Keratinocyte (primary cell): ENCODE data around the gene MAPK12. TPM values are rescaled to one million over a fixed set of nuclear protein-coding genes. Genes with fewer than 3 reads are reported as not detected.
A peak's percentile ranks its signal among the peaks of the same experiment; 100 is the strongest.

ENCODE experiments used
- DNase-seq: peaks from one replicate; pipeline ENCODE4 v3.0.0-alpha.2; 2011; ENCODE audit warnings: low read depth, missing footprints, low spot score
- FAIRE-seq: peaks from 2 replicates; lab custom pipeline; 2011; peaks lifted over from hg19 to GRCh38; lab: Jason Lieb, UNC
- H2AFZ ChIP-seq: 2 replicates; pipeline ENCODE4 v1.6.0; 2012; ENCODE audit warnings: low read length, control low read depth, inconsistent platforms; ENCODE audit not compliant: control insufficient read depth
- H3K27ac ChIP-seq: 2 replicates; pipeline ENCODE4 v1.5.1; 2011; ENCODE audit warnings: low read length; ENCODE audit not compliant: control insufficient read depth, insufficient read depth
- H3K27me3 ChIP-seq: 3 replicates; pipeline ENCODE4 v1.6.0; 2011; ENCODE audit warnings: low read length; ENCODE audit not compliant: control insufficient read depth, insufficient read depth; ENCODE audit errors: extremely low read depth
- H3K36me3 ChIP-seq, 2 experiments: 2 replicates in 1 of 2; 3 replicates in 1 of 2; pipeline ENCODE4 v1.5.1; 2011; ENCODE audit warnings: low read length in 2 of 2, mild to moderate bottlenecking in 1 of 2; ENCODE audit not compliant: control insufficient read depth in 2 of 2, insufficient read depth in 2 of 2; ENCODE audit errors: extremely low read depth in 1 of 2
- H3K4me1 ChIP-seq: 3 replicates; pipeline ENCODE4 v1.5.1; 2011; ENCODE audit warnings: low read length; ENCODE audit not compliant: control insufficient read depth, insufficient read depth; ENCODE audit errors: extremely low read depth
- H3K4me2 ChIP-seq: 3 replicates; pipeline ENCODE4 v1.6.0; 2011; ENCODE audit warnings: low read depth, low read length; ENCODE audit not compliant: control insufficient read depth, insufficient read depth; ENCODE audit errors: extremely low read depth
- H3K4me3 ChIP-seq, 3 experiments: fragments of 200-600 bp in 1 of 3; sonication (generic) in 1 of 3; 2 replicates in 2 of 3; 3 replicates in 1 of 3; pipeline ENCODE4 v1.5.1; 2011 to 2016; ENCODE audit warnings: low read length in 3 of 3, mild to moderate bottlenecking in 3 of 3, control low read depth in 2 of 3, inconsistent platforms in 1 of 3, low read depth in 1 of 3, mixed read lengths in 1 of 3, mixed run types in 1 of 3, moderate library complexity in 1 of 3; ENCODE audit not compliant: control insufficient read depth in 2 of 3, insufficient read depth in 2 of 3; ENCODE audit errors: extremely low read depth in 1 of 3
- H3K79me2 ChIP-seq: 2 replicates; pipeline ENCODE4 v1.6.0; 2012; ENCODE audit warnings: low read length; ENCODE audit not compliant: control insufficient read depth, insufficient read depth
- H3K9ac ChIP-seq: 3 replicates; pipeline ENCODE4 v1.6.0; 2011; ENCODE audit warnings: low read length; ENCODE audit not compliant: control insufficient read depth, insufficient read depth; ENCODE audit errors: extremely low read depth
- H3K9me1 ChIP-seq: 3 replicates; pipeline ENCODE4 v1.6.0; 2011; ENCODE audit warnings: low read length; ENCODE audit not compliant: control insufficient read depth, insufficient read depth; ENCODE audit errors: extremely low read depth
- H3K9me3 ChIP-seq: 2 replicates; pipeline ENCODE4 v1.5.1; 2012; ENCODE audit warnings: low read depth, low read length; ENCODE audit not compliant: control insufficient read depth
- H4K20me1 ChIP-seq: 3 replicates; pipeline ENCODE4 v1.6.0; 2011; ENCODE audit warnings: low read length; ENCODE audit not compliant: control insufficient read depth, insufficient read depth; ENCODE audit errors: extremely low read depth
- EZH2 ChIP-seq: IDR thresholded peaks from one replicate; pipeline ENCODE4 v1.6.1; 2012; ENCODE audit warnings: inconsistent platforms, mild to moderate bottlenecking, low read length, moderate library complexity
- dilution Hi-C: fragments of 300-500 bp; cut with MboI; formaldehyde crosslinking; loops from one replicate; pipeline ENCODE4 v1.7.0; 2020; ENCODE audit warnings: low sequenced_read_pairs; ENCODE audit not compliant: extremely low pct_ligation_motif_present
- polyA plus RNA-seq, 5 experiments: library from polyadenylated mRNA; depleted of rRNA in 3 of 5; stranded (reverse) in 3 of 5; stranded (forward) in 1 of 5; unstranded in 1 of 5; fragments of >200 nt; gene quantifications; 1 replicate in 1 of 5; 2 replicates in 3 of 5; 3 replicates in 1 of 5; pipeline versions ENCODE4 v1.2.1 to v1.2.3, GENCODE V29; 2011 to 2012; ENCODE audit warnings: missing spikeins in 2 of 5, low read depth in 1 of 5, low replicate concordance in 1 of 5
- TF ChIP-seq, protein P1 (sequence below), 3 experiments: IDR thresholded peaks in 1 of 3; conservative IDR thresholded peaks in 1 of 3; optimal IDR thresholded peaks in 1 of 3; 2 replicates in 2 of 3; 3 replicates in 1 of 3; pipeline versions ENCODE3 to v1.5.1; 2011; ENCODE audit warnings: low read length in 3 of 3, mild to moderate bottlenecking in 3 of 3, moderate library complexity in 2 of 3, control low read depth in 1 of 3, inconsistent platforms in 1 of 3; ENCODE audit not compliant: insufficient read depth in 2 of 3; ENCODE audit errors: extremely low read depth in 1 of 3

Gene MAPK12
- polyA plus RNA-seq, 1 donor (not counting 4 experiments of a cell fraction or from before 2014, with no cell fraction given), result 10.1 TPM

DNA sequence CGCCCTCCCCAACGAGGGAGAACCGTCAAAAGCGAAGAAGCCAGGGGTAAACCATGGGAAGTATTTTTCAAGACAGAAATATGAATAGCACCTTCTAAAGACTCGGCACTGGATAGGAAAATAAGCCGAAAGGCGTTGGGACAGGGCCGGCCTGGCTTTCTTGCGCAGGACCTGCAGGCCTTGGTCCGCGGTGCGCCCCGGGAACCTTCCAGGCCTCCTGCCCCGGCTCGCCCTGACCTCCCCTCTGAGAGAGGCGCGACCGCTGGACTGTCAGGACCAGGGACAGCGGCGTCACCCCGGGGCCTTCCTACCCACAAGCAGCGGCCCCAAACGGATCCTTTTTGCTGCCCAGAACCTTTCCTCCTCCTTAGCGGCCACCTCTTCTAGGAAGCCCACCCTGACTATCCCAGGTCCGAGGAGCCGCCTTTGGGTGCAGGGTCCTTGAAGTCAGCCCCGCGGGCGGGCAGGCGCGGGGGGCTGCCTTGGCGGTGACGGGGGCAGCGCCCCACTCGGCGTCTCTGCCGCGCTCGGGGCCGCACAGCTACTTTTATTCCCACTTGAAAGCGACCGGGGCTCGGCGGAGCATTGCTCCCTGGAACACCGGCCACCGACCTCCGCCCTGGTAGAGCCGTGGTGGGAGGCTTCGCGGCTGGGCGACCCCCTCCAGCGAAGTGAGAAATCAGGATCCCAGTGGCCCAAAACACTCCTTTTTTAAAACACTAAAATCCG, 9.3 kb upstream of the MAPK12 start:
- Histone ChIP-seq H3K4me1 (peaks cover 20% of the 10 kb centered on the region), H3K36me3 (peaks cover 11 to 16% of the 10 kb centered on the region in 2 experiments), H3K79me2 (no peaks in the 10 kb centered on the region), H3K9ac (no peak overlapping the region), H3K4me3 (peak overlapping the region; percentile 44 to 74 (median 59)), H3K27ac (no peak overlapping the region), H2AFZ (no peak overlapping the region), H4K20me1 (peaks cover 6% of the 10 kb centered on the region), H3K27me3 (peaks cover 5% of the 10 kb centered on the region), H3K4me2 (peak overlapping the region; percentile 87), H3K9me1 (no peaks in the 10 kb centered on the region), H3K9me3 (no peaks in the 10 kb centered on the region)
- DNase-seq (no peak), FAIRE-seq (no peak)
- dilution Hi-C loops, result no loop called here
- peak; percentile 46 for TF ChIP-seq EZH2
- TF ChIP-seq, protein P1, sequence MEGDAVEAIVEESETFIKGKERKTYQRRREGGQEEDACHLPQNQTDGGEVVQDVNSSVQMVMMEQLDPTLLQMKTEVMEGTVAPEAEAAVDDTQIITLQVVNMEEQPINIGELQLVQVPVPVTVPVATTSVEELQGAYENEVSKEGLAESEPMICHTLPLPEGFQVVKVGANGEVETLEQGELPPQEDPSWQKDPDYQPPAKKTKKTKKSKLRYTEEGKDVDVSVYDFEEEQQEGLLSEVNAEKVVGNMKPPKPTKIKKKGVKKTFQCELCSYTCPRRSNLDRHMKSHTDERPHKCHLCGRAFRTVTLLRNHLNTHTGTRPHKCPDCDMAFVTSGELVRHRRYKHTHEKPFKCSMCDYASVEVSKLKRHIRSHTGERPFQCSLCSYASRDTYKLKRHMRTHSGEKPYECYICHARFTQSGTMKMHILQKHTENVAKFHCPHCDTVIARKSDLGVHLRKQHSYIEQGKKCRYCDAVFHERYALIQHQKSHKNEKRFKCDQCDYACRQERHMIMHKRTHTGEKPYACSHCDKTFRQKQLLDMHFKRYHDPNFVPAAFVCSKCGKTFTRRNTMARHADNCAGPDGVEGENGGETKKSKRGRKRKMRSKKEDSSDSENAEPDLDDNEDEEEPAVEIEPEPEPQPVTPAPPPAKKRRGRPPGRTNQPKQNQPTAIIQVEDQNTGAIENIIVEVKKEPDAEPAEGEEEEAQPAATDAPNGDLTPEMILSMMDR (optimal IDR thresholded peaks at IDR 0.05 in 1 of 3, IDR thresholded peaks at IDR 0.05 in 1 of 3, conservative IDR thresholded peaks at IDR 0.05 in 1 of 3; ENCODE audit: extremely low read depth in 1 of 3, insufficient read depth in 2 of 3, low read length in 3 of 3), result no peak

GRCh38 chr22:50269970-50270665, 8.6 kb upstream of the MAPK12 start, which contains the start of gene MAPK11:
MAPK11 (minus strand) TSS chr22:50270380; CDS start chr22:50270292, 88 bp downstream.
- DNase-seq, result no peak
- H3K9ac ChIP-seq, result peak within 1 kb of the TSS; percentile 15

More at GRCh38 chr22:50269970-50270665, 8.6 kb upstream of the MAPK12 start, which contains the start of gene MAPK11:
- dilution Hi-C loops, result no loop called here
- Histone ChIP-seq H3K4me1 (peaks cover 20% of the 10 kb centered on the region), H3K79me2 (no peaks in the 10 kb centered on the region), H3K4me3 (peak within 1 kb of the TSS; percentile 44 to 74 (median 59)), H3K27ac (no peak within 1 kb of the TSS), H3K9me3 (no peaks in the 10 kb centered on the region), H3K36me3 (peaks cover 4 to 11% of the 10 kb centered on the region in 2 experiments), H4K20me1 (peaks cover 6% of the 10 kb centered on the region), H3K27me3 (peaks cover 5% of the 10 kb centered on the region), H3K4me2 (peak within 1 kb of the TSS; percentile 87), H3K9me1 (no peaks in the 10 kb centered on the region), H2AFZ (no peak within 1 kb of the TSS)
- FAIRE-seq, result no peak
- TF ChIP-seq, protein P1 (optimal IDR thresholded peaks at IDR 0.05 in 1 of 3, IDR thresholded peaks at IDR 0.05 in 1 of 3, conservative IDR thresholded peaks at IDR 0.05 in 1 of 3; ENCODE audit: extremely low read depth in 1 of 3, insufficient read depth in 2 of 3, low read length in 3 of 3), result no peak
- no peak for TF ChIP-seq EZH2
